HK-2 (cell line): ENCODE results near the gene POMZP3.
"Not testable (repeated sequence)": the region's sequence is repeated elsewhere in the genome, so short reads cannot be mapped to it uniquely, and the experiment has no call there.

Experiments
- DNase-seq: peaks from one replicate; pipeline ENCODE4 v3.0.0-alpha.2; 2018; ENCODE audit not compliant: unreplicated experiment

Gene POMZP3

GRCh38 chr7:76626989-76627642 lies at the start of gene POMZP3:
Gene POMZP3, minus strand, starts transcription at chr7:76627279. Its CDS starts 1,215 bp downstream, at chr7:76626064.
- DNase-seq = peak; percentile 45

GRCh38 chr7:76675783-76676182 lies 48.7 kb upstream of the POMZP3 start:
- DNase-seq = not testable (repeated sequence)

DNA sequence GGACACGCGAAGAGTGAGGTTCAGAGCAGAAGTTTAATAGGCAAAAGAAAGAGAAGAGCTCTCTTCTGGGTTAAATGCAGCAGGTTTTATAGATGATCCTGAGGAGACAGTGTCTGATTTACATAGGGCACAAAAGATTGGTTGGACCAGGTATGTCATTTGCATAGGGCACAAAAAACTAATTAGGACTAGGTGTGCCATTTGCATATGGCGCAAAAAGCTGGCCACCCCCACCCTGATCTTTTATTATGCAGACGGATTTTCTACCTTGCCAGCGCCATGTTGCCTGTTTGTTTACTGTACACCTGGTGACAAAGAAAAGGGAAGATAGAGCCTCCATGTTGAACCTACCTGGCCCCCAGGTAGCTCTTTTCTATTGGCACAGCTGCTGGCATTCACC lies 46.3 kb upstream of the POMZP3 start:
- not testable (repeated sequence) for DNase-seq

DNA sequence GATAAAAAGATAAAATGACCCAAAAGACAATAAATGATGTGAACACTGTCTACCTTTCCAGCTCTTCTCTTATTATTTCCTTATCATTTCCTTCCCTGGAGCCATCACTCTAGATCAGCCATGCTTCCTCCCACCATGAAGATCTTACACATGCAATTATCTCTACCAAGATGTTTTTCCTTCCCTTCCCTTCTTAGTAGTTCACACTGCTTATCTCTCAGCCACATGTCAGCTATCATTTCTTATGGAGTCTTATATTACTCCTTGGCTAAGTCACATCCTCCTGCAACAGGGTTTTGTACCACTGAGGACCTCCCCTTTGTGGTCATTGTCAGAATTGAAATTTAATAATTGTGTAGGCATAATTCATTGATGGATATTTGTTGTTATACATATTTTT lies 32.1 kb upstream of the POMZP3 start:
- DNase-seq = not testable (repeated sequence)

GRCh38 chr7:76656425-76656824 lies 29.3 kb upstream of the POMZP3 start:
- DNase-seq = not testable (repeated sequence)

DNA sequence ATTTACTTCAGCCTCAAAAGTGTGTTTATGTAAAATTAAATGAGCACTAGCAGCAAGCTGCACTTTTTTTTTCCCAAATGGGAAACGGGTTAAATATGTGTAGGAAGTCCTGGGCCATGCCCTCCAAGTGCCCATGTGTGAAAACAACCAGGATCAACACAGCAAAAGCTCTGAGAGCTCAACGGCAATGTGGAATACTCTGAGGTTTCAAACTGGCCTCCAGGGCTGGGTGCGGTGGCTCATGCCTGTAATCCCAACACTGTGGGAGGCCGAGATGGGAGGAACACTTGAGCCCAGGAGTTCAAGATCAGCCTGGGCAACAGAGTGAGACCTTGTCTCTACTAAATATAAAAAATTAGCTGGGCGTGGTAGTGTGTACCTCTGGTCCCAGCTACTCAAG lies 15.5 kb upstream of the POMZP3 start:
- DNase-seq = not testable (repeated sequence)

DNA sequence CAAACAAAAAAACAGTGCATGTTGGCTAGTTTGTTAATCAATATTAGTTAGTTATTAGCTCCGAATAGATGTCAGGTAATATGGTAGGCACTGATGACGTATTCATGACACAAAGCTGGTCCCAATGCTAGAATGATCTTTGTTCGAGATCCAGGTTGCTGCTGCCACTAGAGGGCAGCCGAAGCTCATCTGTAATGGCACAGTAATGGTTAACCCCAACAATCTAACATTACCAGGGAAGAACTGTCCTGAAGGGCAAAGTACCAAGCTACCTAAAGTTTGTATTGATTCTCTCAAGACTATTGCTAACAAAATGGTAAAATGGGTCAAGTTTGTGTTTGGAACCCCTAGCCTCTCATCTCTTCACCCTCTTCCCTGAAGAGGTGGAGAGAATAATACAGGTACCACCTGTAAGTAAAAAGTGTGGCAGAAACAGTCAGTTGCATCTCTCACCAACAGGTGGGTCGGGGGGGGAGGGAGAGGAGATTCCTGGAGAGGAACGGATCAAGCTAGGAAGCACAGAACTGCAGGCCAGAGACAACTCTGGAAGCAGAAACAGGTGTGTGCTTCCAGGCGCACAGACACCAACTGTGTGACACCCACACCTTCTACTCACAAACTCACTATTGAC lies 10.1 kb upstream of the POMZP3 start:
- not testable (repeated sequence) for DNase-seq

GRCh38 chr7:76626581-76626980 lies 498 bp downstream of the POMZP3 start:
- peak; percentile 47 for DNase-seq

DNA sequence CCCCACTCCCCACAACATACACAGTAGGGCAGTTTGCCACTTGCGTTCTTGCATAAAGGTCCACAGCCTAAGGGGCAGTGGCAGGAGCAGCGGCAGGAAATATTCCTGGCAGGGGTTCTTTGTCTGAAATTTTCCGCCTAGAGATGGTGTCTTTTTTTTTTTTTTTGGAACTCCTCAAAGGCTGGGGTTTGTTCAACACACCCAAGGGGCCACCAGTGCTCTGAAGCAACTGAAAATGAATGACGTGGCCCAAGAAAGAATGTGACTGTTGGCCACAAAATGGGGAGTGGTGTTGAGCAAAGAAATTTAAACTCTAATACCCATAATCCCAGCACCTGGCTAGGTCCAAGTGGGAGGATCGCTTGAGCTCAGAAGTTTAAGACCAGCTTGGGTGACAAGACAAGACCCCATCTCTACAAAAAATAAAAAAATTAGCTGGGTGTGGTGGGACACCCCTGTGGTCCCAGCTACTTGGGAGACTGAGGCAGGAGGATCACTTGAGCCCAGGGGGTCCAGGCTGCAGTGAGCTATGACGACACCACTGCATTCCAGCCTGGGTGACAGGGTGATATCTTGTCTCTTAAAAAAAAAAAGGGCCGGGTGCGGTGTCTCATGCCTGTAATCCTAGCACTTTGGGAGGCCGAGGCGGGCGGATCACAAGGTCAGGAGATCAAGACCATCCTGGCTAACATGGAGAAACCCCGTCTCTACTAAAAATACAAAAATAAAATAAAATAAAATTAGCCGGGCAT lies 7.5 kb downstream of the POMZP3 start:
- DNase-seq = not testable (repeated sequence)

- DNase-seq = peak; percentile 41
Observed at GRCh38 chr7:76613783-76614182, 13.3 kb downstream of the POMZP3 start.

GRCh38 chr7:76612232-76612631 lies 14.8 kb downstream of the POMZP3 start:
- DNase-seq = not testable (repeated sequence)

- DNase-seq = not testable (repeated sequence)
Observed at GRCh38 chr7:76609864-76610263, 17.2 kb downstream of the POMZP3 start.

- not testable (repeated sequence) for DNase-seq
Observed at GRCh38 chr7:76608469-76608868, 18.6 kb downstream of the POMZP3 start.

DNA sequence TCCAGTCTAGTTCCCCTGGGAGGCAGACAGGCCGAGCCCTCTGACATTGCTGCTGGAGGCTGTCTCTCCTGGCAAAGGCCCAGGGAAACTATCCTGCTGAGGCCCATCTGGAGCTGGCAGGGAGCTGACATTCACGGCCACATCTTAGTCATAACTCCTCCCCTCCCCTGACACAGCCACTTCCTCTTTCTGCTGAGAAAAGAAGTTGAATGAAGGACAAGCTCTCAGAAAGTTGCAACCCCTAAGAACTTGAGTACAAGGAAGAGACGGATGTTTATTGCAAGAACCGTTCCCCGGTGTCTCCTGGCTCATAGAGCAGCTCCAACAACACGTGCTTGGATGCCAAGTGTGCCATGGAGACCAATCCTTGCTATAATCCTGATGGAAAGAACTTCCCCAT lies 21.1 kb downstream of the POMZP3 start:
- peak; percentile 66 for DNase-seq

- not testable (repeated sequence) for DNase-seq
Observed at GRCh38 chr7:76600650-76601049, 26.4 kb downstream of the POMZP3 start.

- DNase-seq = not testable (repeated sequence)
Observed at GRCh38 chr7:76600116-76600482, 27.0 kb downstream of the POMZP3 start.

DNA sequence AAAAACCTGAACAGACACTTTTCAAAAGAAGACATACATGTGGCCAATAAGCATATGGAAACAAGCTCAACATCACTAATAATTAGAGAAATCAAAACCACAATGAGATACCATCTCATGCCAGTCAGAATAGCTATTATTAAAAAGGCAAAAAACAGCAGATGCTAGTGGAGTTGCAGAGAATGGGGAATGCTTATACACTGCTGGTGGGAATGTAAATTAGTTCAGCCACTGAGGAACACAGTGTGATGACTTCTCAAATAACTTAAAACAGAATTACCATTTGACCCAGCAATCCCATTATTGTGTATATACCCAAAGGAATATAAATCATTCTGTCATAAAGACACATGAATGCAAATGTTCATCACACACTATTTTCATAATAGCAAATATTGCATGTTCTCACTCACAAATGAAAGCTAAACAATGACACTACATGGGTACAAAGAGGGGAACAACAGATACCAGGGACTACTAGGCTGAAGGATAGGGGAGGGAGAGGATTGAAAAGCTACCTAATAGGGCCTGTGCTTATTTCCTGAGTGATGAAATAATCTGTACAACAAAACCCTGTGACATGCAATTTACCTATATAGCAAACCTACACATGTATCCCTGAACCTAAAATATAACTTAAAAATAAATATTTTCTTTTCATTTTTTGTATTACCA lies 28.4 kb downstream of the POMZP3 start:
- not testable (repeated sequence) for DNase-seq

DNA sequence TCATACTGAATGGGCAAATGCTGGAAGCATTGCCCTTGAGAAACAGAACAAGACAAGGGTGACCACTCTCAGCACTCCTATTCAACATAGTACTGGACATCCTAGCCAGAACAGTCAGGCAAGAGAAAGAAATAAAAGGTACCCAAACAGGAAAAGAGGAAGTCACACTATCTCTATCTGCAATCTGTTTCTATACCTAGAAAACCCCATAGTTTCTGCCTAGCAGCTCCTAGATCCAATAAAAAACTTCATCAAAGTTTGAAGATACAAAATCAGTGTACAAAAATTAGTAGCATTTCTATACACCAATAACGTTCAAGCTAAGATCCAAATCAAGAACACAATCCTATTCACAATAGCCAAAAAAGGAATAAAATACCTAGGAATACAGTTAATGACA lies 29.8 kb downstream of the POMZP3 start:
- DNase-seq = not testable (repeated sequence)

DNA sequence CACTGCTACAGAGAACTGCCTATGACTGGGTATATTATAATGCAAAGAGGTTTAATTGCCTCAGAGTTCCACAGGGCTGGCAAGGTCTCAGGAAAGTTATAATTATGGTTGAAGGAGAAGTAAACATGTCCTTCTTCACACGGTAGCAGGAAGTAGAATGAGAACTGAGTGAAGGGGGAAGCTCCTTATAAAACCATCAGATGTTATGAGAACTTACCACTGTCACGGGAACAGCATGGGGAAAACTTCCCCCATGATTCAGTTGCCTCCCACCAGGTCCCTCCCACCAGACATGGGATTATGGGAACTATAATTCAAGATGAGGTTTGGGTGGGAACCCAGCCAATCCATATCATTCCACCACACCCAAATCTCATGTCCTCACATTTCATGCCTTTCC lies 34.4 kb downstream of the POMZP3 start:
- DNase-seq = not testable (repeated sequence)

GRCh38 chr7:76591602-76592304 lies 35.3 kb downstream of the POMZP3 start:
- not testable (repeated sequence) for DNase-seq

DNA sequence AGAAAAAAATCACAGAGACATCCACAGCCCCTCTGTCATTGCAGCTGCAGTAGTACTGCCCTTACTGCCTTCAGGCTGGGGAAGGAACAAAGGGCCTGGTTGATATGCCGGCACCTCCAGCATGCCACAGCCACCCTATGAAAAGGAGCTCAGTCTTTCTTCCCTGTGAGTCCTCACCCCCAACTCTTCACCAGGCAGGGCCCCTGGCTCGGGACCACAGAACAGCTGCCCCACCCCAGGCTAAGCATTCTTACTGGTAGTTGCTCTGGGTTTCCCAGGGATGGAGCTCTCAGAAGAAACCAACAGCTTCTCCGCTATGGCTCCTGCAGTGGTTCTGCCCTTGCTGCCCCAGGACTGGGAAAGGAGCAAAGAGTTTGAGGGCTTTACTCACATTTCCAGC lies 36.0 kb downstream of the POMZP3 start:
- DNase-seq = not testable (repeated sequence)
